Renal cortical epithelial cell (primary cell): ENCODE results near the gene CHMP2B. TPM values are rescaled to one million over a fixed set of nuclear protein-coding genes. Genes with fewer than 3 reads are reported as not detected.
A peak's percentile ranks its signal among the peaks of the same experiment; 100 is the strongest.

Source experiments
- DNase-seq: peaks from one replicate; pipeline ENCODE4 v3.0.0-alpha.2; 2011; ENCODE audit warnings: low read depth
- total RNA-seq: library from RNA; depleted of rRNA; stranded (reverse); fragments of >200 nt; gene quantifications from 2 replicates; pipeline ENCODE4 v1.2.3, GENCODE V29; 2014

Gene CHMP2B, protein sequence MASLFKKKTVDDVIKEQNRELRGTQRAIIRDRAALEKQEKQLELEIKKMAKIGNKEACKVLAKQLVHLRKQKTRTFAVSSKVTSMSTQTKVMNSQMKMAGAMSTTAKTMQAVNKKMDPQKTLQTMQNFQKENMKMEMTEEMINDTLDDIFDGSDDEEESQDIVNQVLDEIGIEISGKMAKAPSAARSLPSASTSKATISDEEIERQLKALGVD
- 29.2 and 38.6 TPM in 2 replicates for total RNA-seq

DNA sequence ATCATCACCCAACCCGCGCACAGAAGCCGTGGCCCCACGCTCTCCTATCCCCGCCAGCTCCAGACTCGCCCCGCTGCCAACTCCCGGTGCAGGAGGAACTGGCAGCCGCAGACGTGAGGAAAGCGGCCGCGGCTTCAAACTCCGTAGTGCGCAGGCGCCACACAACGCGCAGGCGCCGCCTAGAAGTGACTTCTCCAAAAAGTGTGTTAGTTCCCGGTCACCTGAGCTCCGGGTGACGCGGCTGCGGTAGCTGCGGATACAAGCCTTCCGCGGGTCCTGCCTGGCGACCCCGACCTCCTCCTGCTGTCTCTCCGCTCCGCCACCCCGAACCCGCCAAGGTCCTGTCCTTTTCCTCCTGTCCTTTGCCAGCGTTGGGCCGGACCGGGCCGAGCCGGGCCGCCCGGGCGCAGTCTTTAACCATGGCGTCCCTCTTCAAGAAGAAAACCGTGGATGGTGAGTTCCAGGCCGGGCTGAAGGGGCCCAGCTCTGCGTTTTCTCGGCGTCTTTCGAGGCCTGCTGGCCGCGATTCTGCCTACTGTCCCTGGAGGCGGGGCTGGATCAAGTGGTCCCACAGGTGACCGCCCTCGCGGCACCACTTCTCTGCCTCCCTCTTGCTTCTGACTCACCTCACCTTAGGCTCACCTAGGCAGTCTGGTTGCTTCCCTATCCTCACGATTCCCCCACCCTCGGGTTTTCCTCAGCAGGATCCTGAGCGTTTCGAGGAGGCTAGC lies at the start of gene CHMP2B:
TSS of gene CHMP2B (plus strand) at position 206 of the 731 bp plus-strand sequence. CDS start at position 420, 214 bp downstream.
- peak; percentile 82 for DNase-seq

DNA sequence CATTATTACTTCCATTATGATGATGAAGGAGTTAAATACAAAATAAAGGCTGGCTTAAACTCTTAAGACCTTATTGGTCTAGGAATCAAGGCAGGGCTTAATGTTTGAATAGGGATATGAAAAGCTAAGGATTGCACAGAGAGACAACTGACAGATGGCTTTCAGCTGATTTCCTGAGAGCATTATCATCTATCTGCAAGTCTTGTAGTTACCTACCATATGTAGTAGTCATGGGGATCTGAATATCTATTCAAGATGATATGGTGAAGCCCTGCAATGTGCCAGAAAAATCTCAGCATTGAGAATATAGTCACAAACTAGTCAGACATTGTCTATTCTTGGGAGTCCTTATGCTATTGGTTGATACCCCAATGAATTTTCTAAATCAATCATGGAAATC lies 47.5 kb upstream of the CHMP2B start:
- DNase-seq: no peak

DNA sequence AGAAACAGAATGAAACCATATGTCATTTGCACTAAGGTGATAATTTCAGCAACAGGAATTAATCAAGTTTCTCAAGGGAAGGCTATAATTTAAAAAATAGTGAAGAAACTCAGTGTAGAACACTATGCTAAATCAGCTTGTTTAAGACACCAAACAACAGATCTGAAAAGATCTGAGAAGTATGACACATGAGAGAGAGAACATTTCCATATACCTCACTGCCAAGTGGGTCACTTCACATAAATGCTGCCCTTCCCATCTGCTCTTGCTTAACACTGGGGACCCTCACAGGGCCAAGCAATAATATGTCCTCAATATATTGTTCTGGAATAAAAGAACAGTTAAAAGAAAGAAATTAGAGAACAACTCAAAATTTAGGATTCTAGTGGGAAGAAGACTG lies 45.6 kb upstream of the CHMP2B start:
- no peak for DNase-seq

DNA sequence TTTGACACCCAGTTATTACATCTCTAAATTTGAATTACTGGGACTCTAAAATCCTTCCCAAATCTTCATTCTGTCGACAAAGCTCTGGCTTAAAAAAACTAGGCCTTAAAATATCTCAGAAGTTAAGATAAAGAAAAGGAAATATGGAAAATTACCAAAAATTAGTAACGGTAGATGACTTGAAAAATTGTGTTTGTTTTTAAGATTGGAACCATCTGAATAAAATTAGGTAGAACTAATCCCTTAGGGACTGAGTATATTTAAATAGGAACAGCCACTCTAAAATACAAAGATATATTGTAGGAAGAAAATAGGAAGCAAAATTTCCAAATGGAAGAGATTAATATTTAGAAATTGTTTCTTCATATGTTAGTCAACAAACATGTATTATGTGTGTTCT lies 45.1 kb upstream of the CHMP2B start:
- DNase-seq: no peak

- no peak for DNase-seq
Measured at GRCh38 chr3:87186608-87187159, 40.4 kb upstream of the CHMP2B start.

DNA sequence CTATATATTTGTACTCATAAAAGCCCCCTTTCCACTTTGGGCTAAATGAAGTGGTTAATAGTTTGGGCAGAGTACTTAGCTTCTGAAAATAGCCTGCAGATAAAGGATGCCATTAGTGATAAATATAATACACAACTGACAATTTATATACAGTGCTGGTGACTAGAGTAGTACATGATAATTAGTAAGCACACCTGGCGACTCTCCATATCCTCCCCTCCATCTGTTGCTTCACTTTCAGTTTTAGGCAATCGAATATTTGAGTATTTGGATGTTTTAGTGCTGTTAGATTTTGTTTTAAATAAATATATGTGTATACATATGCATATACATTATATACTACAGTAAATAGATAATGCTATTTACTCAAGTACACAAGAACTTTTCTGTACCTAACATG lies 35.9 kb upstream of the CHMP2B start:
- no peak for DNase-seq

DNA sequence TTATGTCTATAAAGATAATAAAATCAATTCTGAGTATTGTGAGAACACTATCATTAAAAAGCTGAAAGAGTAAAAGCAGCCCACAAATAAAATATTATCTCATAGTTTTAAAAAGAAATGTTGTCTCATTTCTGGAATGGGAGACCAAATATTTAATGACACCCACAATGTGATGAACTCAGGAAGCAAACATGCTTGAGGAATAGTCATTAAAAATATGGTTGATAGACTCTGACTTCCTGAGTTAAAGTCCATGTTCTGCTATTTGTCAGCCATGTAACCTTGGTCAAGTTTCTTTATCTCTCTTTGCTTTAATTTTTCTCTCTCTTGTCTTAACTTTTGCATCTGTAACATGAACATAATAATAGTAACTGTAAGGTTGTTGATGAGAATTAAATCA lies 35.5 kb upstream of the CHMP2B start:
- no peak for DNase-seq

DNA sequence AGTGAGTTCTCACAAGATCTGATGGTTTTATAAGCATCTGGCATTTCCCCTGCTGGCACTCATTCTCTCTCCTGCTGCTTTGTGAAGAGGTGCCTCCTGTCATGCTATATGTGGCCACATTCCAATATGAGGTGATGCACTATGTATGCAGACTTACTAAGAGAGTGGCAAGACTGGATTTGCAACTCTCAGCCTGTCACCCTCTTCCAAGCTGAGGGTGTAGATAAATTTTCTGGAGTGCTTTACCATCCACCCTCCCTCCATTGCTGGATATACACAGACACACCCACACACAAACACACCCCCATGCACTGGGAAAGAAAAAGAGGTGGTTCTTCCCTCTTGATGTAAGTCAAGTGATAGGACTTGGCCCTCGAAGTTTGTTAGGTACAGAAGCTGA lies 30.2 kb upstream of the CHMP2B start:
- DNase-seq: no peak

DNA sequence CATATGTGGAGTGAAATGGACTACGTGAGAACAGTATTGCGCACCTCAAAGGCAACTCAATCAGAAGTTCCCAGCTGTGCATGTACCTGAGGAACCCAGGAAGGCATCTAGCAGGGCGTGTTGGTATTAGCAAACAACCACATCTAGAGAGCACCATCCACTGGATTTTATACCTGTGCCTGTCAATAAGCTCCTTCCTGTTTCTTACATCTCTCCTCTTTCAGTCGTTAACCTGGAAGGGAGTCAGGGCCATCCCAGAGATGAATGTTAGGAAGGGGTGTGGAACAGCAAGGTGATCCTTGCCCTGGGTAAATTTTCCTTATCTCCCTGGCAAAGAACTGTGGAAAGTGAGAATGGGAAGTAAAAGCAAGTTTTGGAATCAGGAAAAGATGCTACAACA lies 29.6 kb upstream of the CHMP2B start:
- no peak for DNase-seq

DNA sequence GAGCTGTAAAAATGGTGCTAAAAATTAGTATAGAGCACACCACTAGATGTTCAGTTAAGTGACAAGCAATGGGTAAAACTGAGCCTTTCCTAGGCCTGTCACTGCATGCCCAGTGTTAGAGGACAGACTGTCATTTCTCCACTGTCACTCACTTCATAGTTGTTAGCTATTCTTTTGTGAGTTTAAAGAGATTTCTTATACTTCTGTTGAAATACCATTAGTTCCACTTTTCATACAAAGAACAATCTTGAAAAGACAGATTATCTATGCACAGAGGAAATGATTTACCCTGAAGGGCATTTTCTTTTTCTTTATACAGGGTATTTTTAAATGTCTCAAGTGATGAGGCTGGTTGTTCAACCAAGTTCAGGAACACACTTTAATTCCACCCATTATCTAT lies 28.3 kb upstream of the CHMP2B start:
- DNase-seq: no peak

DNA sequence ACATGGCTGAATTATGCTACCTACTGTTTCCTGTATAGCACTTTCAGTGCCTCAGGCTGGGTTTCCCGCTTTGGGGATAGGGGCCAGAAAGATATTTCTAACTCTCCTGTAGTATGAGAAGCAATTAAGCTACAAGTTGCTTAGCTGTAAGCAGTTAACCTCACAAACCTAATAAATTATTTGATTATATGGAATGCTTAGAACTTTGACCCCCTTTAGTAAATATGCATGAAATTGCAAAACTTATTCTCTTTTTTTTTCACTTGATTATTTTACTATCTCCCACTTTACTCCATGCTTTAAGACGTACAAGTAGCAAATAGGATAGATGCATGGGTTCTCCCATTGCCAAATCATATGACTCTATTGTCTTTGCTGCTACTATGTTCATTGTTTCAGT lies 27.5 kb upstream of the CHMP2B start:
- DNase-seq: no peak

- DNase-seq: no peak
Measured at GRCh38 chr3:87200060-87200647, 27.0 kb upstream of the CHMP2B start.

DNA sequence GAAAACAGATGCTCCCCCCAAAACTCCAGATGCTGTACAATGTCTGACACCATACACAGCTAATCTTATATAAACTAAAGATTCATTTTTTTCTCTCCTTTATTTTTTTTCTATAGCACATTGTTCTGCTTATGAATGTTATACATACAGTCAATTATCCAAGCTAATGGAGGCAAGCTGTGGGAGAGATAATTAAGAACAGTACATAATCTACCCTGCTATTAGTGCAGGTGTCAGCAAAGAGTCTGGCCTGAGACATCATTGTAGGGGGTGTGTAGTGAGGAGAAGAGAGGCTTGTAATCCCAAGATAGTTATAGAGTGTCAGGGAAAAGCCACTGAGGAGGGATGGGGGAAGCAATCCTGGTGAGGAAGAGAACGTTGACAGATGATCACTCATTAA lies 25.4 kb upstream of the CHMP2B start:
- no peak for DNase-seq

- DNase-seq: no peak
Measured at GRCh38 chr3:87203809-87204208, 23.3 kb upstream of the CHMP2B start.

GRCh38 chr3:87206070-87206469 lies 21.0 kb upstream of the CHMP2B start:
- peak; percentile 83 for DNase-seq

GRCh38 chr3:87206635-87207034 lies 20.5 kb upstream of the CHMP2B start:
- DNase-seq: no peak

GRCh38 chr3:87207460-87207859 lies 19.6 kb upstream of the CHMP2B start:
- DNase-seq: no peak

GRCh38 chr3:87209111-87209510 lies 18.0 kb upstream of the CHMP2B start:
- DNase-seq: no peak

DNA sequence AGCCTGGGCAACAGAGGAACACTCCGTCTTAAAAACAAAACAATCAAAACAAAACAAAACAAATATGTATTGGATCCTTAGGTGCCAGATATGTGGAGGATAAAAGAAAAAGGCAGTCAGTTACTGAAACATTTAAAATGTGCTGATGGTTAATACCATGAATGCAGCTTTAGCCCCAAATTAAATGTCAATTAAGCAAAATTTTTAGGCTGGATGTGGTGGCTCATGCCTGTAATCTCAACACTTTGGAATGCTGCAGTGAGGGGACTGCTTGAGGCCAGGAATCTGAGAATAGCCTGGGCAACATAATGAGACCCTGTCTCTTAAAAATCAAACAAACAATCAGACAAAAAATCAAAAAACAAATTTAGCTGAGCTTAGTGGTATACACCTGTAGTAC lies 8.5 kb upstream of the CHMP2B start:
- DNase-seq: no peak

GRCh38 chr3:87219611-87220010 lies 7.5 kb upstream of the CHMP2B start:
- no peak for DNase-seq

DNA sequence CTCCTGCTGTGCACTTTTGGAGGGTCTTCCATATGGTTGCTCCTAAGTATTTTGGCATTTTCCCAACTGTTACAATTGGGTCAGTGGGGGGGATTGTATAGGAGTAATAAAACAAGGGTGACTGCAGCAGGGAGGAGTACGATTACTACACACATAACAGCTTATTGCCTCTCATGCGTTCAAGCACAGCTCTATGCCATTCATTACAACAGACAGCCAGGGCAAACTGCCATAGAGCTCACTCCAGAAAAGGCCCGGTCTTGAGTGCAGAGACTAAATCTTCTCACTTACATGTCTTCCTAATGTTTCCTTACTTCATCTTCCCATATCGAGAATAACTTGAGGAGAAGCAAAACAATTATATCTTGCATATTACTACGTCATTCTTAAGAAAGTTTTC lies 1.4 kb upstream of the CHMP2B start:
- no peak for DNase-seq

DNA sequence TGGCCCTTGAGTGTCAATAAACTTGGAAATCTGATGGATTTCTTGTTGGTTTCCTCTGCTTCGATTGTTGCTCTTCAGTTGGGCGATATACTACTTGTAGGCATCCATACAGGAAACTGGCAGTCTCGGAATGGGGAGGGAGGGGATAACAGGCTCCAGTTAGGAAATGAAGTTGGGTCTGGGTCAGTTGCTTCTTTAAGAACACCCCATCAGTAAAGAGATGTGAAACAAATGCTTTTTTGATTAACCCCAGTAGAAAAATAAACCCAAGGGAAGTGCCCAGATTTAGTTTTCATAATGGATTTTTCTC lies 681 bp downstream of the CHMP2B start:
- no peak for DNase-seq

DNA sequence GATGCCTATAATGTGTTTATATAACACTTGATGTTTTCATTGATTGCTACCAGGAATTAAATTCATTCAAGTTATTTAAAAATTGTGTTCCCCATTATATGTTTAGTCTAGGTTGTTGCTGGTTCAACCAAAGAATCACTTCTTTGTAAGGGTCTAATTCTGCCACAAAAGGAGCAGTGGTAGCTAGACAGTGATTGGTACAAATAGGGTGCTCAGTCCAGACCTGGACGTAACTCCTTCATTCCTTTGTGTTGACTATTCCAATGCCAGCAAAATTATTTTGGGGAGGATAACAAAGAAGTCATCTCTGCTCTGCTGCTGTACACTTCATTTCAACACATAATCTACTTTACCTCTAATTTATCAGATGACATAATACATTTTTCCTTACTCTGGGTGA lies 1.2 kb downstream of the CHMP2B start:
- no peak for DNase-seq
